HG03521 (cell line): ENCODE measurements around the gene PRKAR1B.
"Not testable (repeated sequence)": the region's sequence is repeated elsewhere in the genome, so short reads cannot be mapped to it uniquely, and the experiment has no call there.

Source experiments
- ATAC-seq: cut with Tn5 transposase; IDR thresholded peaks from one replicate; pipeline ENCODE4 v1.9.1; 2021; ENCODE audit warnings: mild to moderate bottlenecking, moderate library complexity; ENCODE audit not compliant: unreplicated experiment

The PRKAR1B gene

GRCh38 chr7:628826-629225, 98.3 kb downstream of the PRKAR1B start:
- no peak for ATAC-seq

GRCh38 chr7:628402-628763, 98.7 kb downstream of the PRKAR1B start:
- no peak for ATAC-seq

GRCh38 chr7:627661-628401, 99.2 kb downstream of the PRKAR1B start:
- no peak for ATAC-seq

DNA sequence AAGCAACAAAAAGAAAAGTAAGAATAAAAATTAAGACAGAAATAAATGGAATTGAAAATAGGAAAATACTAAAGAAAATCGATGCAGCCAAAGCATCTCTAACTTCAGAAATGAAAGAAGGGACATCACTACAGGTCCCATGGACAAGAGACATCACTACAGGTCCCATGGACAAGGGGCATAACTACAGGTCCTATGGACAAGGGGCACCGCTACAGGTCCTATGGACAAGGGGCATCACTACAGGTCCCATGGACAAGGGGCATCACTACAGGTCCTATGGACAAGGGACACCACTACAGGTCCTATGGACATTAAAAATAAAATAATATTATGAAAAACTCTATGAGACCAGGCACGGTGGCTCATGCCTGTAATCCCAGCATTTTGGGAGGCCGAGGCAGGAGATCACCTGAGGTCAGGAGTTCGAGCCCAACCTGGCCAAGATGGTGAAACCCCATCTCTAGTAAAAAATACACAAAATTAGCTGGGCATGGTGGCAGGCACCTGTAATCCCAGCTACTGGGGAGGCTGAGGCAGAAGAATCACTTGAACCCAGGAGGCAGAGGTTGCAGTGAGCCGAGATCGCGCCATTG, 101.6 kb downstream of the PRKAR1B start:
- ATAC-seq = no peak

DNA sequence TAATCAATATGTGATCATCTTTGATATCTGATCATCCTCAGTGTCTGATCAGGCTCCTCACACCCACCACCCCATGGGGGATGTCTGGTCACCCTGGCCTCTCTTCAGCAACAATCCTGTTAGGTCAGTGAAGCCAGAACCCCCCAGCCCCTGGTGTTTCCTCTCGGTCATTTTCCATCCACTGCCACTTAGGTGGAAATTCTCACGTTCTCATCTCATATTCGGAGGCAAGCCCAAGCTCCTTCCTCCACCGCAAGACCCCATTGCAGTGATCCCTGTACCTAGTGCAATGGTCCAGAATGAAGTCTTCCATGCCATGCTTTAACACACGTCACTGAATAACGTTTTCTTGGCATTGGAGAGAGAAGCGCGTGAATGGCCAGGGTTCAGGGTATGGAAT, 103.6 kb downstream of the PRKAR1B start:
- ATAC-seq = no peak

DNA sequence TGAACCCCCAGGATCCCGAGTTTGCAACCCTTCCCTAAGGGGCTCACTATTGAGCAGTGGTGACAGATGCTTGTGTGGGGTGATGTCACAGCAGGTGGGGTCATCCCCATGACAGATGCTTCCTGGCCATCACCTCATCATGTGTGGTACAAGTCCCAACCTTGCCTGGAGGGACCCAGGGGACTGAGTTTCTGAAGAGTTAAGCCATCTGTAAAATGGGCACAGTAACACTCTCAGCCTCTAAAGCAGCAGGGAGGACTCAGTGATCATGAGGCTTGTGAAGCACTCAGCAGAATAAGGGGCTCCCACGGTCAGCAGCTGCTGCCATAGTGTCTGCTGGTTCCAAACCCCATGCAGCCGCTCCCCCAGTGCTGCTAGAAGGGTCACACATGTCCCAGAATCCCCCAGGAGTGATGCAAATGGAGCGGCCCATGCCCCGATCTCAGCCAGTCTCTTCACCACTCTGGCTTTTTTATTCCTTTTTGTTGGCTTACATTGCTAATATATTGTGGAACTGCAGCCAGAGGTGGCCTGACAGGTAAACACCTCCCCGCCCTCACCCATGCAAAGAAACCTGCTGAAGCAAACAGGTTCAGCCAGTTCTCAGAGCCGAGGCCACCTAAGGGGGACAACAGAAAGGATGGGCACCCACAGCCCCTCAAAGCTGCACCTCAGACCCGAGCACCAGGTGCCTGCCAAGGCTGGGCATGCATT, 105.4 kb downstream of the PRKAR1B start:
- no peak for ATAC-seq

DNA sequence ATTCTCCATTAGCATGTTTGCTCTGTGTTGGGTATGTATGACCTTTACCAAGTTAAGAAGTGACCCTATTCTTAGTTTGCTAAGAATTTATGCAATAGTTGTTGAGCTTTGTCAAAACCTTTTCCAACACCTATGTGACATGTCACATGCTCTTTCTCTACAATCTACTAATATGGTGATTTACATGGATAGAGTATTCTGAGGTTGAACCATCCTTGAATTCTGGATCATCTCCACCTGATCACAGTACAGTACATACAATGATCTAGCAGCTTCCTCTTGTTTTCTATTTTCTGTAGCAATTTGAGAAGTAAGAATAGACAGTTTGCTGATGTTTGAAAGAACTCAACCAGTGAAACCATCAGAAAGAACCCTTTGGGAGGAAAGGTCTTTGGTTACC, 106.2 kb downstream of the PRKAR1B start:
- ATAC-seq = no peak

DNA sequence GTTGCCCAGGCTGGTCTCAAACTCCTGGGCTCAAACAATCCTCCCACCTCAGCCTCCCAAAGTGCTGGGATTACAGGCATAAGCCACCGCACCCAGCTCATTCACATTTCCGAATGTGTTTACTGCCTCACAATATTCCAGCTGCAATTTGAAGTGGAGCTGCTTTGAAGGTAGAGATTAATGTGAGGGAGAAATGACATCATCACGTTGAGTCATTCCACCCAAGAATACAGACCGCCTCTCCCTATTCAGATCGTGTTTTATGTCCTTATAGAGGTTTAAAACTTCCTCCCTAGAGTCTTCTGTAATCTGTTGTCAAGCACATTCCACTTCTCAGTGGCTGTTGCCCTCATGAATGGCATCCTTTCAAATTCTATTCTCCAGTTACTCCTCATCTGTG, 107.0 kb downstream of the PRKAR1B start:
- ATAC-seq = no peak

DNA sequence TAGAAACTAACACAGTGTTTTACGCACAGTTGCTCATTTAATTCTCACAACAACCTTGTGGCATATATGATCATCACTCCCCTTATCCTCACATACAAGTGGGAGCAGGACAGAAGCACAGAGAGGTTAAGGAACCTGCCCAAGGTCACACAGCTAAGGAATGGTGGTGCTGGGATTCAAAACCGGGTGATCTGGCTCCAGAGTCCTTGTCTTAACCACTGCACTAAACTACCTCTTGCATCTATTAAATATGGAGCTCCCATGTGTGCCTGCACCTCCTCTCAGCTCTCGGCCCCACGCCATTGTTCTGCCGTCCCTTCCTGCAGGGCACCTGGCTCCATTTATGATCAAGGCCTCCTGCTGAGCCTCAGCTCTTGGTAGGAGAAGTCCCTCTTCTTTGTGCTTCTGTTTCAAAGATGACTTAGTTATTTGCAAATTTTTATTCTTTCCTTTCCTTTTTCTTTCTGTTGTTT, 107.7 kb downstream of the PRKAR1B start:
- ATAC-seq = no peak

- no peak for ATAC-seq
Measured at GRCh38 chr7:618539-619367, 108.3 kb downstream of the PRKAR1B start.

DNA sequence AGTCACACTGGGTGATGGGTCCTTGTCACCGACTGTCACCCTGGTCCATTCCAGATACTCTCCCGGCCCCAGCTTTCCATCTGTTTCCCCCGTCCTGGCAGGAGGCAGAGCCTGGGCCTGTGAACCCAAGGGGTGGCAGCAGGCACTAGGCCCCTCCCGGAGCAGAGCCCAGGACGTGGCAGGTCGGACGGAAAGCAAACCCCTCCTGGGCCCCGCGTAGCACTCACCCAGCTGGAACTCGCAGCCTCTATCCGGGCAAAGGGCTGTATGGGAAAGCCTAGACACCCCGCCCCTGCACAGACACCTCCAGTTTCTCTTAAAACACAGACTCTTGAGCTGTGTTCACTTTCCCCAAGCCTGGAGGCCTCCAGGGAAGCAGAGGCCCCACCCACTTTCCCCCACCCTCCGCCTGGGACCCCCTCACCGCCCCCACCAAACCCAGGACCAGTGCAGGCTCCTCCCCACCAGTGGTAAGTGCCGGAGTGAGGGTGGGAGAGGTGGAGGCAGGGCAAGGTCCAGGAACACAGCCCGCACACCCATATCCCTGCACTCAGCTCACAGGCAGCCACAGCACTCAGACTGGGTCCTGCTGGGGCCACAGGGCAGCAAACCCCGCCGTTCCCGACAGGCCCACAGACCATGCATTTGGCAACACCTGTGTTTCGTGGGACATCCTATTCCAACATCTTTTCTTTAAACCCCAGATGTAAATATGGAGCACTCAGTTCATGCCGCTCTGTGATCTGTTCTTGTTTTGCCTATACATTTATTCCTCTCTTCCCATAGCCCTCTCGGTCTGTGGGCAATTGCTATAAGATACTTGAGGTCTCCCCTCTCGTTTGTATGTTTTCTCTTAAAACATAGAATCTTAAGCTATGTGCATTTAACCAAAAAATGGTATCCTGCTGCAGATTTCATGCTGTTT, 109.2 kb downstream of the PRKAR1B start:
- ATAC-seq = no peak

DNA sequence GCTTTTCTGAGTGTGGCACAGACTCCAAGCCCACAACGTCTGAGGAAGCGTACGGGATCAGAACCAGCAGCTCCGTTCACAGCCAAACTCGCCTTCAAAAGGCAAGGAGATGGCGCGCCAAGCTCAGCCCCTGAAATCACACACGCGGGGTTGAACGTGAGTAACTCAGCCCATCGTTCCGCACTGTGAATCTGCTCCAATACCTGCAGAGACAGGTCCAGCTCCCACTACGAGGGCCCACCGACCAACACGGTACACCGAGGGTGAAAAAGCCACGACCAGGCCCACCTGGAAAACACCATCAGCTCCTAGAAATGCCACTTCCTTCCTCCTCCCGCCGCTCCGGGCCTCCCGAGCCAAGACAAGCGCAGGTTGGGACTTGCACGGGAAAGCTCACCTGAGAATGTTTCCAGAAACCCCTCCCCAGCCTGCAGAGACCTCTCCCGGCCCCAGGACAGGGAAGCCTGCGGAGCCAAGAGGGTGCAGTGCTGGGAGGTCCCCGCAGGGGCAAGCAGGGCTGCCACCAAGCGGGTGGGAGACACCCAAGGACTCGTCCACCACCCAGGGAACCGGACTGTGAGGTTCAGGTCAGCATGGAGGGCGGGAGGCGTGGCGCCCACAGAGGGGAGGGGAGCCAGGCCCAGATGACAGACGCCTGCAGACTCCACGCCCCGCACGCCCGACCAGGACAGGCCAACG, 113.5 kb downstream of the PRKAR1B start:
- ATAC-seq = no peak

DNA sequence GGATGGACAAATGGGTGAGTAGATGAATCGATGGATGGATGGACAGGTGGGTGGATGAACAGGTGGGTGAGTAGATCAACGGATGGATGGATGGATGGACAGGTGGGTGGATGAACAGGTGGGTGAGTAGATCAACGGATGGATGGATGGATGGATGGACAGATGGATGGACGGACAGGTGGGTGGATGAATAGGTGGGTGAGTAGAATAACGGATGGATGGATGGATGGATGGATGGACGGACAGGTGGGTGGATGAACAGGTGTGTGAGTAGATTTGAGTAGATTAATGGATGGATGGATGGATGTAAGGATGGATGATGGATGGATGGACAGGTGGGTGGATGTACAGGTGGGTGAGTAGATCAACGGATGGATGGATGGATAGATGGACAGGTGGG, 115.2 kb downstream of the PRKAR1B start:
- not testable (repeated sequence) for ATAC-seq

DNA sequence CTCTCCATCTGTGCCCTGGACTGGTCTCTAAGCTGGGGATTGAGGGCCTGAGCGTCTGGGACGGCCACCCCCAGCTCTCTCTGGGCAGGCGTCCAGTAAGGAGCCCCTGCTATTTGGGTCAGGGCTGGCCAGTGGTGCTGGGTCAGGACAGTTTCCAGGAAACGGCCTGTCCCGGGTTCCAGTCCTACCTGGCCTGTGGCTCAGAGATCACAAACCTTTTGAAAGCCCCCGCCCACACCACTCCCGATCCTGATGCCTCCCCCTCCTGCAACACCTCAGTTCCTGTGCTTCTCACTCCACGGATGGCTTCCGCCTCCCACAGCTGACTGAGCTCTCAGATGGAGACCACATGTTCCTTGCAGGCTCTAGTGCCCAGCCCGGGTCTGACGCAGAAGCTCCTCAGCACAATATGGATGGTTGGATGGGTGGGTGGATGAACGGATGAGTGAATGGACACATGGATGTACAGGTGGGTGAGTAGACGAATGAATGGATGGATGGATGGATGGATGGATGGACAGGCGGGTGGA, 115.7 kb downstream of the PRKAR1B start:
- no peak for ATAC-seq

GRCh38 chr7:610531-611280, 116.4 kb downstream of the PRKAR1B start:
- no peak for ATAC-seq

- no peak for ATAC-seq
Measured at GRCh38 chr7:610141-610530, 116.9 kb downstream of the PRKAR1B start.

DNA sequence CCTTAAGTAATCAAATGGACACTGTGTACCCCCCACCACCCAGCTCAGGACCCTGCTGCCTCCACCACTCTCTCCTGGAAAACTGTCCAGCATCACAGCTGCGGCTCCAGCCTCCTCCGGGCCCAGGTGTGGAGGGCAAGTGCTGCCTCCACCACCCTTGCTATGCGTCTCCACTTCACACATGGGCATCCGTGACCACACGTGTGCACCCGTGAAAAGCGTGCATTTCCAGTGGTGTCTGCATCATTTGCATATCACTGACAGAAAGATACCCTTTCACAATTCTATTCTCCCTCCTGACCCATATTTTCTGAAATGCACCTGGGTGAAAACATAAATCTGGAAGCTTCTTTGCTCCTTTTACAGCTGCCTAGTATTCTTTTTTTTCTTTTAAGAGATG, 117.7 kb downstream of the PRKAR1B start:
- no peak for ATAC-seq

- ATAC-seq = no peak
Measured at GRCh38 chr7:608954-609353, 118.1 kb downstream of the PRKAR1B start.

- no peak for ATAC-seq
Measured at GRCh38 chr7:608361-608760, 118.7 kb downstream of the PRKAR1B start.
